ENCODE data around the gene TTC6.
A peak's percentile ranks its signal among the peaks of the same experiment; 100 is the strongest.

TTC6 gene

GRCh38 chr14:37597914-37598746 is 2.7 kb downstream of the TTC6 start:
- DNase-seq, result peak; percentile 69

DNA sequence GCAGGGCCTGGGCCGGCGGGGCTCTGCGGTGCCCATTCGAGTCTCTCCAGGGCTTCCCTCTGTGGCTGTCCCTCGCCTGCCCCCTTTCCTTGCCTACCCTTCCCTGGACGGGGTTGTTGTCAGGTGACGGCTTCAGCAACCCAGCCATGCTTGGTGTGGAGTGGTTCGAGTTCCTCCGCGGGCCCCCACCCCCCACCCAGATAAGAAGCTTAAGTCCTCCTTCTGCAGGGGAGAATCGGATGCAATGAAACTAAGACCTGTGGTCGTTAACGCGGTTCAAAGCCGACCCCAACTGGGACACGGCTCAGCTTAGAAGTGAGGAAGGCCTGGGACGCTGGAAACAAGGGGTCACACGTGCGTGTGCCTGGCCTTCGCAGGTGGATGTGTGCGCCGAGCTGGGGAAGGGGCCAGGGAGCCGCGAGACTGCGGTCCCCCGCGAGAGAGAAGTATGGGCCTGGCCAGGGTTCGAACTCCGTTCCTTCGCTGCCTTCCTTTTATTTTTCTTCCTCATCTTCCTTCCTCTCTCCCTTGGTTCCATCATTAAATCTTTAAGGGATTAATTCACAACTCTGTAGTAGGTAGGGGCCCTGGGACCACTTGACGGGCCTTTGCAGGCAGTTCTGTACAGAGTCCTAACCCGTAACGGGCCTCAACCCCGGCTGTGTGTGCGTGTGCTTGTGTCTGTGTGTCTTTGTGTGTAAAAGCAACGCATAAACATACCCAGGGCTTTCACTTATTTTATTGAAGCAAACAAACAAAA is 3.5 kb downstream of the TTC6 start:
- peak; percentile 65 for DNase-seq

DNA sequence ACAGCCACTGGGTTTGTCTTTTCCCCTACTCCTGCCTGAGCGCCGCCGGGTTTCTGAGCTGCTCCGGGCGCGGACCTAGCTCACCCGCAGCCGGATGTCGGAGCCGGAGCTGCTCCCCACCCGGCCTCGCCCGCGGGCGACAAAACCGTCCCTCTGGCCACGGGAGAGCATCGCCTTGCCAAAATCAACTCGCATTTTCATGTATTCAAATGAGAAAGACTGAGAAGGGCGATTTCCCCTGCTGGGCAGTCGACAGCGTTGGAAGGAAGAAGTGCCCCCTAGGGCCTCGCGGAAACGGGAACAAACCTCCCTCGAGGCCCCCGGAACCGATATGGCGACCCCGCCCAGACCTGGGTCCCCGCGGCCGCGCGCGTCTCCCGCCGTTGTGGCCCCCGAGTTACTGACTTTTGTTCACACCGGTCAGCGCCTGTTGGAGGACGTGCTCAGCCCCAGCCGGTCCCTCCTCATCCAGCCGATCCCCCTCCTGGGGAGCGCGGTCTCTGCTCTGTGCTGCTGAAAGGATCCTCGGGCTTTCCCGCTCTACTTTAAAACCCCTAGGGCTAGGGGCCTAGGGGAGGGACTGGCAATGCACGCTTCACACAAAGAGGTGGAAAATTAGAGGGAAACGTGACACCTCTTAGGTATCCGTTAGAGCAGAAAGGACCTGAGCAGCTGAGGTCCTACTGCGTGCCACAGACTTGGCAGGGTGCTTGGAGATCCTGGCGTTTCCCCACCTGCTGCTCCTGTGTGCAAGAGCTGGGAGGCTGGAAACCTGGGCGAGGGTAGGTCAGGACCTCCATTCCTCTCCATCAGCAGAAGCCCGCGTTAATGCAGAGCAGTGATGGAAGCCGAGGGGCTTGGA is 4.3 kb downstream of the TTC6 start:
- peak; percentile 84 for DNase-seq

DNA sequence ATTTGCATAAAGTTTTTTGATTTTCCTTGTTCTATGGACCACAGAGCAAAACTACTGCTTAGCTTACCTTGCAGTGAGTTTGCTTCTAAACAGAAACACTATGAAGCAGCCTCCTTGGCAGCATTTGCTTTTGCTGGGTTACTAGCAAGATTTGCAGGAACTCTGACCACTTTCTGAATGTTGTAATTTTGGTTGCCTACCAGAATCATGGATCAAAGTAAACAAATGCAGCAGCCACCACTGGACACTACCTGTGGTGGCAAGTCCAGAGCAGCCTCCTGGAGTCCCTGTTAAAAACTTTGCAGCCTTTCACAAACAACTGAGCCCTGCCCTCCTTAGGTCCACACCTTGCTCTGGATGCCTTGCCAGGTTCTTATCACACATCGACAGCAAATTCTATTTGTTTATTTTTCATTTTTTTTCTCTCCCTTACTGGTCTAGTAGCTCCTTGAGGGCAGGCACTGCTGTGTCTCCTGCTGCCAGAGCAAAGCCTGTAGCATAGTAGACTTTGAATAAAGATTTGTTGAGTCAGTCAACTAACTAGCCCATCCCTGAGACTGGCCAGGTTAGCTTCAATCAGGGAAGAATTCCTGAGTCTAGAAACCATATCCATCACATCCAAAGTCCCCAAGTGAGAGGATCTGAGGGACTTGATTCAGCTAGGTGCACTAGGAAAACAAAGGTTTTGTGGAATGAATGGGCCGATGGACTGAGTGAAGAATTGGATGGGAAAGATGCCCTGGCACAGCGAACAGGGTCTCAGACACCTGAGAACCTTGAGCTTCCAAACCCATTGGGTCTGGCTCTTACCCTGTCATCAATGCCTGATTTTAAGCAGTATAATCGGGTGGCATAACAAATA is 5.7 kb downstream of the TTC6 start:
- DNase-seq, result no peak

- no peak for DNase-seq
Measured at GRCh38 chr14:37601865-37602264, 6.4 kb downstream of the TTC6 start.

DNA sequence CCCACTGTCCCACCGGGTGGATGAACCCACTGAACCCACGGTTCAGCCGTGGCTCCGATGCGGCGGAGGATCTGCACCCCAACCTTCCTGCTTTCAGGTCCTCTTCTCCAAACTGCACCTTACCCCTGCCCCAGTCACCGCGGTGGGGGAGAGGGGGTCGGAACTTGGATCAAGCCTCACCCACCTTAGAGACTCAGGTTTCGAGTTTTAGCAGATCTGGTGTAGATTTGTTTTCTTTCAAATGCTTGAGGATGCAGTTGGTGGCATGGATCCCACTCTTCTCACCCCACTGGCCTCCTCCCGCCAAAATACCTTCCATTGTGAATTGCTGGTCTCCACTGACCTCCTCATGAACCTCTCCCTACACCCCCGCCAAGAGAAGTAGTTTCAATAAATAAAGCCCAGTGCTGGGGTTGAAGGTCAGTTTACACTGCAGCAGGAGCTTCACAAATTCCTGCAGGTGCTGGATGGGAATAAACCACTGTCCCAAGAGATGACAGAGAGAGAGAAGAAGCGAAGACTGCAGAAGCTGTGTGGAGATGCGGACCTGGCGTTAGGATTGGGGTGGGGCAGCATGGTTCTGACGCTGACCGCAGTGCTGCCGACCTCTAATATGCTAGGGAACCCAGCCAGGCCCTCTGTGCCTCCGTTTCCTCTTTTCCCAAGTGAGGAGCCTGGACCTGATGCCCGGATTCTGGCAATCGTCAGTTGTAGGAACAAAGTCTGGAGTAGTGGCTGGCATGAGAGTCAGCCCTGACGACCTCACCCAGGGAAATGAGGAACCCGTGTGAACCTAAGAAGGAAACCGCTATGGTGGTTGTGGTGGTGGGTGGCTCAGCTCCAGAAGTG is 7.4 kb downstream of the TTC6 start:
- no peak for DNase-seq

DNA sequence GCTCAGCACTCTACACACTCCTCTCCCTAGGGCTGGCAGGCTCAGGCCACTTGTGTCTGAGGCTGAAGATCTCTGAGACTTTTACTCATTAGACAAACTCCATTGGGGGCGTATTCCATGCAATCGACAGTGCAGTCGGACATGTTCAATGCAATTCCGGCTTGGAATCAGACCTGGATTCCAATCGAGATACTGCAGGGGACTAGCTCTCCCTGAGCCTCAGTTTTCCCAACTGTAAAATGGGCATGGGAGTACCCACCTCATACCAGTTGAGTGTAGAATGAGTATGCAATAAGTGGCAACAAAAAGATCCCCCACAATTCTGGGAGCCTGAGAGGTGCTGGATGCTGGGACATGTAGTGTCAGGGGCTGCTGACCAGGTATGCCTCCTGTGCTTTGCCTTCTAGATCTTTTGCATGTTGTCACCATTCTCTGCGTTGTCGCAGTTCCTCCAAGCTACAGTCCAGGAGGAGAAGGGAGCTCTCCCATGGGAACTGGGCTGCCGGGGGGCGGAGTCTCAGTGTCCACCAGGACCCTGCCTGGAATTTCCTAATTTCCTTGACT is 8.3 kb downstream of the TTC6 start:
- no peak for DNase-seq

GRCh38 chr14:37606678-37607077 is 11.2 kb downstream of the TTC6 start:
- no peak for DNase-seq

- no peak for DNase-seq
Measured at GRCh38 chr14:37608649-37609048, 13.2 kb downstream of the TTC6 start.

- no peak for DNase-seq
Measured at GRCh38 chr14:37610945-37611523, 15.6 kb downstream of the TTC6 start.

- DNase-seq, result no peak
Measured at GRCh38 chr14:37615582-37616289, 20.3 kb downstream of the TTC6 start.

DNA sequence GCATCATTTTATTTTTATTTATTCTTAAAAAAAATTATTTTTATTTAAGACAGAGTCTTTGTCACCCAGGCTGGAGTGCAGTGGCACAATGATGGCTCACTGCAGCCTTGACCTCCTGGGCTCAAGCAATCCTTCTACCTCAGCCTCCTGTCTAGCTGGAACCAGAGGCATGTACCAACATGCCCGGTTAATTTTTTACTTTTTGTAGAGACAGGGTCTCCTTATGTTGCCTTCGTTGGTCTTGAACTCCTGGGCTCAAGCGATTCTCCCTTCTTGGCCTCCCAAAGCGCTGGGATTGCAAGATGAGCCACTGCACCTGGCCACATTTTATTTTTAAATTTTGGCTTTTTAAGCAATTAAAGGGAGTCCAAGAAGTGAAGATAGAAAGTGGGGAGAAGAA is 21.4 kb downstream of the TTC6 start:
- DNase-seq, result no peak

DNA sequence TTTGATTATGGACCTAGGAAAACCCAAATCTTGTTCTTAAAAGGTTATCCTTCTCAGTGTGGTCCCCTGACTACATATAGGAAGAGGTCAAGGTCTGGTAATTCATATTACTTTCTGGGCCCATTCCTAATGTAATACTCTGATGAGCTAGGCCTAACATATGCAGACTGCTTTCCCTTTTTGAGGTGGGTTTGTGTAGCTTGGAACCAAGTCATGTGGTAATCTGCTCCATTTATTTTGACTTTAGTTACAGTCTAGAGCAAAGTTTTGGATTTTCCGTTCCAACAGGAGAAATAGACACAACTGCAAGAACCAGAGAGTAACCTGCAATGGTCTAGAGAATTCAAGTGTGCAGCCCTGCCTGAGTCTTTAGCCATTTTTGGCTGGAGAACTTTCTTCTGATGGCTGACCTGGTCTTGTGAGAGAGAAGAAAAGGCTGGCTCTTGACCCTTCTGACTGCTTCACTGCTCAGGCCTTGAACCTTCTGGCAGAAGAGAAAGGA is 22.5 kb downstream of the TTC6 start:
- DNase-seq, result no peak

- no peak for DNase-seq
Measured at GRCh38 chr14:37618498-37619028, 23.1 kb downstream of the TTC6 start.

DNA sequence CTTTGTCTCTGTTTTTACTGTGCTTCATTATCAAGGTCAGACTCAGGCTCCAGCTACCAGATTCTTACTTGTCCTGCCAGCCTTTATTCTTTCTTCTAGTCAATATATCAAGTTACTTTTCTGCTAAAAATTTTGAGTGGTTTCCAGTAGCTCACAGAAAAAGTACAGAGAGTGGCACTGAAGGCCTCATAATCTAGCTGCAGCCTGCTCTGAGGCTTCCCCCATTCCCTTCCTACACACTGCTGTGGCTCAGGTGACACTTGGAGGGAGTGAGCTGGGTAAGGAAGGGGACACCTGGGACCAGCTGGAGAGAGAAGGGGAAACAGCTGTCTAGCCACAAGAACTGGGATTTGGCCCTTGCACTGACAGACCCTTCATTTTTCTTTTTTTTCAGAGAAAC is 25.4 kb downstream of the TTC6 start:
- no peak for DNase-seq

DNA sequence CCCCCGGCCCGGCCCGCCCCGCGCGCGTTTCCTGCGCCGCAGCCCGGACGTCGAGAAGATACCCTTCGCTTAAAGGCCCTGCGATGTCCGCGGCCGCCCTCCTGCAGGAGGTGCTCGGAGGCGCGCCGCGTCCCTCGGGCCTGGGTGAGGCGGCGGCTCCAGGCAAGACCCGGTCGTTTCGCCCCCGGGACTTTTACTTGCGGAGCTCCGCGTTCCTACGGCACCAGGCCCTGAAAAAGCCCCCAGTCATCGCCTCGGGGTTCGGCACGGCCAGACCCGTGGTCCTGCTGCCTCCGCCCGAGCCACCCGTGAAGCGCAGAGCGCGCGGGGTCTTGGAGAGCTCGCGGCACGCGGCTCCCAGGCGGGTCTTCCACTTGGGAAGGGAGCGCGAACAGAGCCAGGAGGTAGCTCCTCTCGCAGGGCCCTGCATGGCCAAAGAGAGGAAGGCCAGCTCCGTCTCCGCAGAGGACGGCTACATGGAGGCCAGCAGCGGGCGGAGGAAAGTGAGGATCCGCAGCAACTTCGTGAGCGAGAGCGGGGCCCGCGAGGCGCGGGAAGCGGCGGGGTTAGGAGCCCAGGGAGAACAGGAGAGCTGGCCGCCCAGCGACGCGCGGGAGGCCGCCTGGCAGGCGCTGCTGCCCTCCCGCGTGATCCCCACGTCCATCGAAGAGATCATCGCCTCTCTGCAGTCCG is 26.9 kb downstream of the TTC6 start:
- no peak for DNase-seq

DNA sequence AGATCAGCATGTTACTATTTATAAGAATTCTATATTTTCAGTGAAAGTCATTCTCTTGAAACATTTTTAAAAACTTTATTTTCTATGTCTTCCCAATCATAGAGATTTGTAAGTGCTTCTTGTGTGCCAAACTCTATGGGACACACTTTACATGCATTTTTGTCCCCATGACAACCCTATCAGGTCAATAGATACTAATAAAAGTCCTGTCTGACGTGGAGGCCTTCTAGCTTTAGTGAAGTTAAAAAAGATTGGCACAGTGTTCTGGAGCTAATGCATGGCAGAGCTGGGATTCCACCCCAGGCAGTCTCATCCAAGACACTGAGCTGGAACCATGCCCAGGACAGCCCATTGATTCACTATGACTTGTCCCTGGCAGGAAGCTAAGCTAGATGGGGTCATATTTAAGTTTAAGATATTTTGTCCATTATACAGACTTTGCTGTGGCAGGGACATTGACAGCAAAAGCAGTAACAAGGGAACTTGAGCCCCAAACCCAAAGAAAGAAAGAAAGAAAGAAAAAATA is 28.1 kb downstream of the TTC6 start:
- DNase-seq, result peak; percentile 16

DNA sequence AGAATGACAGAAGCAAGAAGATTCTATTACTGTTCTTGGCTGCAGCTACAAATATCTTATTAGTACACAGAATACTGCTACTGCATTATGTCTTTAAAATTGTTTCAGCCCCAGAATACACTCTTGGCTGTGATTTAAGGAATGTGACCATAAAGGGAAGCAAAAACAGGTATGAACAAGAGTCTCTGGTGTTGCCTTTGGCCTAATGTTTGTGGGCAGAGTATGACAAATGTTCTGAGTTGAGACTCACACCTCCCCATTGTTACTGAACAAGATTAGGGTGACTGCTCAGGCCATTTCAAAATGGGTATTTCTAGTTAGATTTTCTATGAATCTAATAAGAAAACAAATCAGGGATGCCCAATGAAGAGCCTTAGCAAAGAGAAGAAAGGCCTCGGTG is 28.5 kb downstream of the TTC6 start:
- no peak for DNase-seq

Measured in NCI-H1105 treated with DMSO at 0.1 percent for 48 hours (cell line).